RPMI8226 (cell line): Measurements from ENCODE around the gene LMAN2.

Experiments used
- DNase-seq: peaks from one replicate; pipeline ENCODE4 v3.0.0-alpha.2; 2015

The LMAN2 gene

DNA sequence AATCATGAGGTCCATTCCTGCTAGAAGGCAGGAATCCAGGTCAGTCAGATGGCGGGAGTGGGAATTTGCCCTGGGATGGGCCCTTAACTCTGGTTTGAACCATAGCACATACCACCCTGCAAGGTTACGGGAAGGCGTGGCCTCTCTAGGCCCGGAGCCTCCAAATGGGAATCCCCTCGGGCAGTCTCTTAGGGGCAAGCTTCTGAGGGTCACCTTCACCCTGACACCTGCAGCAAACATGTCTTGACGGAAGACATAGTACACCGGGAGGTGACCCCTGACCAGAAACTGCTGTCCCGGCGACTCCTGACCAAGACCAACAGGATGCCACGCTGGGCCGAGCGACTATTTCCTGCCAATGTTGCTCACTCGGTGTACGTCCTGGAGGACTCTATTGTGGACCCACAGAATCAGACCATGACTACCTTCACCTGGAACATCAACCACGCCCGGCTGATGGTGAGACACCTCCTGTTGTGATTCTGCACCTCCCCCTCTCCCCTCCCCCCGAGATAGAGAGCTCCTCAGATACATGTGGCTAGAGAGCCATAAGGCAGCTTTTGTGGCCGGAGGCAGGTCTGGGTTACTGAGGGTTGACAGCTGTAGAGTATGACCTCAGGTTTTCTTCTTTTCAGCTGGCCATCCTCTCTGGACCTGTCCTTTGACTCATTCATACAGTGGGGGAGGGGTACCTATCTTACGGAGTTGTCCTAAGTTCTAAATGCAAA, 46.9 kb downstream of the LMAN2 start:
- DNase-seq, result peak; percentile 49

DNA sequence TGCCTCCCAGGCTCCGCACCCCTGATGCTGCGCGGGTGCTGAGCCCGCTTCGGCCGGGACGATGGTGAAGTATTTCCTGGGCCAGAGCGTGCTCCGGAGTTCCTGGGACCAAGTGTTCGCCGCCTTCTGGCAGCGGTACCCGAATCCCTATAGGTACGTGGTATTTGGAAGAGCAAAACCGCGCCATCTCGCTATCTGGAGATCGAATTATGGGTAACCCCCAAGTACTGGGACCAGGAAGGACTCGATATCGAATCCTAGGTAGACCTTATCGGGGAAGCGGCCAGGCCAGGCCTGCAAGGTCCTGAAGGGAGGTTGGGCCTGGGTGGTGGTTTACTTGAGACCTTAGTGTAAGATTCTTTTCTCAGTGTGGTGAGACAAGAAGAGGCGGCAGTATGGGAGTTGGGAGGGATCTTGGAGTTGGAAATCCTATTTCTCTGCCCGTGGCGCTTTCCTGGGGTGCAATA, 47.5 kb downstream of the LMAN2 start:
- no peak for DNase-seq

- DNase-seq, result peak; percentile 91
Observed at GRCh38 chr5:177303121-177303924, 48.1 kb downstream of the LMAN2 start, which contains the start of the genes PRELID1 and RAB24. TSS of gene PRELID1 (plus strand) at chr5:177303799. CDS start at chr5:177303986, 187 bp downstream. TSS of gene RAB24 (minus strand) at chr5:177303719. CDS start at chr5:177303288, 431 bp downstream.

- peak; percentile 55 for DNase-seq
Observed at GRCh38 chr5:177302354-177303110, 48.9 kb downstream of the LMAN2 start.

GRCh38 chr5:177301503-177302165, 49.8 kb downstream of the LMAN2 start:
- peak; percentile 87 for DNase-seq

DNA sequence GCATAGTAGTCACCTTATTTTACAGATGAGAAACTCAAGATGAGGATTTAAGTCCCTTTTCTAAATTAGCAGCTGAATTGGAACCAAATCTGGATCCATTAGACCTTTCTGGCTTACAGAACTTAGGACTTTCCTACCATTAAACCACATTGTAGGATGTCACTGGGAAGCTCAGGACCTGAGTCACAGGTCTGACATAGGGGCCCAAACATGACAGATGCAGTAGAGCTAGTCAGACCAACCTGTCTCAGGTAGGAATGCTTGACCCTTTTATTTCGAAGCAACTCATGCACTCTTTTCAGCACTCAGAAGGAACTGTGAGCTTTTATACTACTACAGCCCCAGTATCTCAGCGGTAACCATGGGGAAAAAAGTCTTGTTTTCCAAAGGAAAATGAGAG, 50.5 kb downstream of the LMAN2 start:
- DNase-seq, result no peak

DNA sequence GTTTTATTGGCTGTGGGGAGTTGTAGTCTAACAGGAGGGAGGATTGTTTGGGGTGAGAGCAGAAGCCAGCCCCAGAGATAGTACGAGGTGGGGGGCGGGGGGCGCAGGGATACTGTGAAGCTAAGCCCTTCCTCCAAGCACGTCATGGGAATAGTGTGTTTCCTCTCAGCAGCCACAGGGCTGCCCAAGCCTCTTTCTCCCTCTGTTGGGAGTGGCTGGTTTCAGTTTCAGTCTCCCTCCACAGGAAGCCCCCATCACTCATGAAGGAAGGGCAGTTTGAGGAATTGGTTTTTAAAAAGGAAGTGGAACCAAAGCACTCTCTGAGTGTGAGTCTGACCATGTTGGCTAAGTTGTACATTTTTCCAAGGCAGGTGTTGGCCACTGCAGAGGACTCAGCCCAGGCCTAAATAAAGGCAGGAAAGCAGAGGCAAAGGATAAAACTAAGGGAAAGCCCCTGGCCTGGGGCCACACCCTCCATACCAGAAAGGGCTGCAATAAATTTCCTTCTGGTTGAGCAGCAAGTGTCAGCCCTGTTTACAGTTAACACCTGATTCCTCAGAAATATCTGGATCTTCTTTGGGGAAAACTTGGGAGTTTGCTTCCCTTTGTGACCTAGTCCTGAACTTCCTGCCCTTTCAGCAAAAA, 51.1 kb downstream of the LMAN2 start:
- DNase-seq, result peak; percentile 85

- DNase-seq, result no peak
Observed at GRCh38 chr5:177299697-177300096, 51.8 kb downstream of the LMAN2 start.

DNA sequence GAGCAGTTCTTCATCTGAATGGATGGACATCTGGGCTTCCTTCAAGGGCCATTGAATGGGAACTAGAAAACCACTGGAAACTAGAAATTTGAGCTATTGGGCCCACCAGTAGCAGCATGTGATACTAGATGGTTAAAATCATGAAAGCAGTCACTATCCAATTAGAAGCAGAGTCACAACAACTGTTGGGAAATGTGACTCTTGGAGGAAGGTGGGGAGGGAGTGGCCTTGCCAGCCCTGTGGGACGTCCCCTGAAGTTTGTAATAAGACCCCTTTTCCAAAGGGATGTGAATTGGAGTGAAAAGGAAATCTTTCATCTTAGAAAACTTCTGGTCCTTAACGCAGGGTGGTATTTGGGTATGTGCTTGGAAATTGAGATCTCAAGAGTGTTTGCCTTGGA, 53.5 kb downstream of the LMAN2 start:
- DNase-seq, result no peak

DNA sequence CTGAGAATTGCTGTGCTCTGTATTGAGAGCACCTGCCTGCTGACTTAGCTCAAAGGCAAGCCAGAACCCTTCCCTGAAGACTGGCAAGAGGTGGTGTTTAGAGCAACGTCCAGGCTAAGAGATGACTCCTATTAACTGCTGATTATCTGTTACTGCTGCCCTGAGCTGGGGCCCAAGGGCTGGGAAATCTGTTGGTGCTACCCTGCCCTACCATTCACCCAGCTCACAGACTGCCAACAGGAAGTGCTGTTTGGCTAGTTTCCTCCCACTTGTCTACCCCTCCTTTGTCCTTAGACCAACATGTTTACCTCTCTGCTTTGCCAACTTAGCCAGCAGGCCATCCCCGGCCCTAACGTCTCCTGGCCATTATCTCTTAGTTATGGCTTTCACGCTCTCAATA, 54.9 kb downstream of the LMAN2 start:
- DNase-seq, result no peak

GRCh38 chr5:177295924-177296323, 55.5 kb downstream of the LMAN2 start:
- DNase-seq, result no peak

GRCh38 chr5:177294632-177295031, 56.8 kb downstream of the LMAN2 start:
- no peak for DNase-seq

DNA sequence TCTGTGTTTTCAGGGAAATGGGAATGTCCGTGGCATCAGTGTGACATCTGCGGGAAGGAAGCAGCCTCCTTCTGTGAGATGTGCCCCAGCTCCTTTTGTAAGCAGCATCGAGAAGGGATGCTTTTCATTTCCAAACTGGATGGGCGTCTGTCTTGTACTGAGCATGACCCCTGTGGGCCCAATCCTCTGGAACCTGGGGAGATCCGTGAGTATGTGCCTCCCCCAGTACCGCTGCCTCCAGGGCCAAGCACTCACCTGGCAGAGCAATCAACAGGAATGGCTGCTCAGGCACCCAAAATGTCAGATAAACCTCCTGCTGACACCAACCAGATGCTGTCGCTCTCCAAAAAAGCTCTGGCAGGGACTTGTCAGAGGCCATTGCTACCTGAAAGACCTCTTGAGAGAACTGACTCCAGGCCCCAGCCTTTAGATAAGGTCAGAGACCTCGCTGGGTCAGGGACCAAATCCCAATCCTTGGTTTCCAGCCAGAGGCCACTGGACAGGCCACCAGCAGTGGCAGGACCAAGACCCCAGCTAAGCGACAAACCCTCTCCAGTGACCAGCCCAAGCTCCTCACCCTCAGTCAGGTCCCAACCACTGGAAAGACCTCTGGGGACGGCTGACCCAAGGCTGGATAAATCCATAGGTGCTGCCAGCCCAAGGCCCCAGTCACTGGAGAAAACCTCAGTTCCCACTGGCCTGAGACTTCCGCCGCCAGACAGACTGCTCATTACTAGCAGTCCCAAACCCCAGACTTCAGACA, 57.5 kb downstream of the LMAN2 start:
- no peak for DNase-seq

GRCh38 chr5:177291735-177292134, 59.7 kb downstream of the LMAN2 start:
- no peak for DNase-seq

GRCh38 chr5:177290816-177291596, 60.5 kb downstream of the LMAN2 start:
- DNase-seq, result peak; percentile 46

DNA sequence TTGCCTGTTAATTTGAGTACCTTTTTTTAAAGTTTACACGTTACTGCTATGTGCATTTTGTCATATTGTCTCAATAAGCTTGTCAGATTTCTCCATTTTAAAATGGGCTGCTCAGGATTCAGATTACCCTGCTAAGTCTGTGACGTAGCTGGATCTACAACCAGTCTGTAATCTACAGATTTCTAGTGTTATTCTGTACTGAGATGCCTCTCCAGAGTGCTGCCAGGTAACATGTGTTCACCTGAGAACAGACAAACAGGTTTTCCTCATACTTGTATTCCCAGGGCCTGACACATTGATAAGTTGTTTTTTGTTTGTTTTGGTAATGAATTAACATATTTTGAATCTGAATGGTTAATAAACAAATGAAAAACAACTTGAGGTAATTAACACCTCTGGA, 63.3 kb downstream of the LMAN2 start:
- no peak for DNase-seq
